Left ventricle myocardium inferior (tissue), 1 donor: Measurements from ENCODE around the gene RAP1GAP2. TPM values are rescaled to one million over a fixed set of nuclear protein-coding genes. Genes with fewer than 3 reads are reported as not detected.

Experiments used
- DNase-seq: peaks from one replicate; pipeline ENCODE4 v3.0.0-alpha.2; 2020
- H3K27ac ChIP-seq: fragments of 200-600 bp; replicated peaks from 2 replicates; pipeline ENCODE4 v1.8.0; 2021
- H3K27me3 ChIP-seq: fragments of 200-600 bp; 2 replicates; pipeline ENCODE4 v1.8.0; 2021; ENCODE audit warnings: low read depth
- H3K36me3 ChIP-seq: fragments of 200-600 bp; 2 replicates; pipeline ENCODE4 v1.8.0; 2021
- H3K4me1 ChIP-seq: fragments of 200-600 bp; 2 replicates; pipeline ENCODE4 v1.8.0; 2021
- H3K4me3 ChIP-seq: fragments of 200-600 bp; 2 replicates; pipeline ENCODE4 v1.8.0; 2021; ENCODE audit warnings: mild to moderate bottlenecking, moderate library complexity
- H3K9me3 ChIP-seq: fragments of 200-600 bp; replicated peaks from 2 replicates; pipeline ENCODE4 v1.8.0; 2021
- intact Hi-C: fragments of 100-400 bp; cut with micrococcal nuclease; formaldehyde crosslinking; loops from one replicate; pipeline ENCODE4 v1.11.0; 2022
- total RNA-seq: library from RNA; stranded (reverse); fragmentation: NEBNext Ultra II Directional; extraction: Animal tissue kit (Norgen Biotek cat#: 25700); gene quantifications from one replicate; pipeline ENCODE4 v1.2.1, GENCODE V29; 2021
- TF ChIP-seq, protein P1 (sequence below): fragments of 200-600 bp; IDR thresholded peaks from 2 replicates; pipeline ENCODE4 v1.8.0; 2021; ENCODE audit warnings: antibody characterized with exemption, mild to moderate bottlenecking, borderline replicate concordance
- donor health status: DM: no; HTN: yes; CAD: no; lungs with severe emphysema.

RAP1GAP2 gene
- total RNA-seq, 1 donor from 2014 or later: 63.8 TPM

DNA sequence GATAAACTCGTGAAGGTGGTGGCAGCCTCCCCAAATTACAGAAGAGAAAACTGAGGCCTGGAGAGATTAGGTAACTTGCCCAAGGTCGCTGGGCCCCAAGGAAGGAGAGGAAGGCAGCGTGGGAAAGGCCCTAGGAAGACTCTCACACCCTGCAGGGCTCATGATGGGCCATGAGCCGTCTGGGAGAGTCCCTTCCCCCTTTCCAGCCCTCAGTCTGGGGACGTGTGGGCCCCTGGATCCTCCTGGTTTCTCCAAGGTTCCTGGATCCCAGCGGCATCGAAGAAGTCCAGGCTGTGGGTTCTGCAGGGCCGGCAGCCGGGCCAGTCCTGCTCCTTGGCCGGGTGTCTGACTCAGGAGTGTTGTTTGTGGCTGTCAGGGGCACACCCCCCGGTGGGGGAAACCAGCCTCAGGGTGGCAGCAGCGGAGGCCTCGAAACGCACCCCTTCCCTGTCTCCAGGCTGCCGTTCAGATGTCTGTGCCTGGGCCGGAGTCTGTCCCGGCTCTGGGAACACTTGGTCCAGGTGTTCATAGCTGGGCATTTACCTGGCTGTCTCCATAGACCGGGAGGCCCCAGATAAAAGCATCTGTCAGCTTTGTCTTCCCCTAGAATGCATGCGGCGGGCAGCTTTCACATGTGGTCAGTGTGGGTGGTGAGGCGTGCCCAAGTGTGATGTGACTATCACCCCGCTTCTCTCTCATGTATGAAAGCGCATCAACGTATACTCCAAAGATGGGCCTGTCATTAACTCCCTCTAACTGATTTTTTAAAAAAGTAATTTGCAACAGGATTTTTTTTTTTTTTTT is 3.7 kb upstream of the RAP1GAP2 start:
- no peaks in the 10 kb centered on the region for H3K4me1 ChIP-seq
- no peak overlapping the region for H3K4me3 ChIP-seq
- H3K9me3 ChIP-seq: no peaks in the 10 kb centered on the region
- H3K27me3 ChIP-seq: peaks cover 62% of the 10 kb centered on the region
- TF ChIP-seq, protein P1, sequence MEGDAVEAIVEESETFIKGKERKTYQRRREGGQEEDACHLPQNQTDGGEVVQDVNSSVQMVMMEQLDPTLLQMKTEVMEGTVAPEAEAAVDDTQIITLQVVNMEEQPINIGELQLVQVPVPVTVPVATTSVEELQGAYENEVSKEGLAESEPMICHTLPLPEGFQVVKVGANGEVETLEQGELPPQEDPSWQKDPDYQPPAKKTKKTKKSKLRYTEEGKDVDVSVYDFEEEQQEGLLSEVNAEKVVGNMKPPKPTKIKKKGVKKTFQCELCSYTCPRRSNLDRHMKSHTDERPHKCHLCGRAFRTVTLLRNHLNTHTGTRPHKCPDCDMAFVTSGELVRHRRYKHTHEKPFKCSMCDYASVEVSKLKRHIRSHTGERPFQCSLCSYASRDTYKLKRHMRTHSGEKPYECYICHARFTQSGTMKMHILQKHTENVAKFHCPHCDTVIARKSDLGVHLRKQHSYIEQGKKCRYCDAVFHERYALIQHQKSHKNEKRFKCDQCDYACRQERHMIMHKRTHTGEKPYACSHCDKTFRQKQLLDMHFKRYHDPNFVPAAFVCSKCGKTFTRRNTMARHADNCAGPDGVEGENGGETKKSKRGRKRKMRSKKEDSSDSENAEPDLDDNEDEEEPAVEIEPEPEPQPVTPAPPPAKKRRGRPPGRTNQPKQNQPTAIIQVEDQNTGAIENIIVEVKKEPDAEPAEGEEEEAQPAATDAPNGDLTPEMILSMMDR: no peak
- H3K27ac ChIP-seq: no peak overlapping the region
- no peaks in the 10 kb centered on the region for H3K36me3 ChIP-seq
- no peak for DNase-seq
- intact Hi-C loops: no loop called here

DNA sequence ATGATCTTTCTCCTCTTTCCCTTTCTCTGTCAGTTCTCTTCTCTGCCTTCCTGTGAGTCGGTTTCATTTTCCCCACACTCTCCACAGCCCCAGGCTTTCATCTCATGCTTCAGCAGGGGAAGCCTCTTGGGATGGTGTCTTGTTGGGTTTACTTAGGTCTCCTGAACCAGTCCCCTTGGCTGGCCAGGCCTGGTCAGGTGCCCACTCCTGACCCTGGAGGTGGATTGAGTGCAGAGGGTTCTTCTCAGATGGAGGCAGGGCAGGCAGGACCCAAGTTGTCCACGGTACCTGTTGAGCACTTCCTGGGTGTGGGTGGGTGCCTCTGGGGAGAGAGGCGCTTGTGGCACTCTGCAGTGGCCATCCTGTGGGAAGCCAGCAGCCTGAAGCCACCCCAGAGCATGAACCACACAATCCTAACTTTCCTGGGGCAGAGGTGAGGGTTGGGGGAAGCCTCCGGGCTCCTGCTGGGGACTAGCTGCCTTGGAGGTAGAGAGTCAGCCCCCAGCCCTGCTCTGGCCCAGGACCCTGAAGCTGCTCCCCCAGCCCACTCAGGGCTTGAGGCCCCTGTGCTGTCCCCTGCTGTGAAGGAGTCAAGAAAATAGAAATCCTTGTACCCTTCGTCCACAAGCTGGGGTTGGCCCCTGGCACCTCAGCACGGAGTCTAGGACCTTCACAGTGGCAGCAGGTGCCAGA is 2.0 kb upstream of the RAP1GAP2 start:
- Histone ChIP-seq H3K27ac (no peak overlapping the region), H3K4me1 (peaks cover 3% of the 10 kb centered on the region), H3K27me3 (peaks cover 71% of the 10 kb centered on the region), H3K36me3 (no peaks in the 10 kb centered on the region), H3K9me3 (no peaks in the 10 kb centered on the region), H3K4me3 (no peak overlapping the region)
- DNase-seq: no peak
- intact Hi-C loops: no loop called here
- TF ChIP-seq, protein P1: no peak

DNA sequence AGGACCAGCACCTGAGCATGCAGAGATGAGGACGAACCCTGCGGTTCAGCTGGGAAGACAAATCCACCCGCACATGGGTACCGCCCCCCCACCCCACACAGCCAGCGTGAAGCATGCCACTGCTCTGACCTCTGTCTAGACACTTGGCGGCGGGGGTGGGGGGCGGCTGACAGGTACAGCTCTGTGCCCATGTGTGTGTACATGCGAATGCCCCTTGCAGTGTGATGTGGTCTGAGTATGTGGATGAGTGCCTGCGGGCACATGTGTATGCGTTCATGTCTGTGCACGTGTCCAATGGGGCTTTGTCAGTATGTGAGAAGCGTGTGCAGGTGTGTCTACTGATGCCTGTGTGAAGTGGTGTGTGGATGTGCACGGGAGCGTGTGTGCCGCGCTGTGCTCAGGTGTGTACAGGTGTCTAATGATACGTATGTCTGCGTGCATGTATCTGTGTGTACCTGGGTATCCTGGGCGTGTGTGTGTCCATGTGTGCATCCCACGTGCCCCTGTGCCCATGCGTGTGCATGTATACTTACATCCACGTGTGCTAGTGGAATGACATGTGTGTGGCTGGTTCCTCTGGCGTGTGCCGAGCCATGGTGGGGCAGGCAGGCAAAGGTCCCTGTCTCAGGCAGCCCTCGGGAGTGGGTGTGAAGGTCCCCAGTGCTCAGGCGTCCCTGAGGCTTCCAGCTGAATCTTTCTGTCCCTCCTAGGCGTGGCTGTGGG is 636 bp upstream of the RAP1GAP2 start:
- no peak overlapping the region for H3K27ac ChIP-seq
- peaks cover 72% of the 10 kb centered on the region for H3K27me3 ChIP-seq
- peak overlapping the region; percentile 21 for H3K4me3 ChIP-seq

DNA sequence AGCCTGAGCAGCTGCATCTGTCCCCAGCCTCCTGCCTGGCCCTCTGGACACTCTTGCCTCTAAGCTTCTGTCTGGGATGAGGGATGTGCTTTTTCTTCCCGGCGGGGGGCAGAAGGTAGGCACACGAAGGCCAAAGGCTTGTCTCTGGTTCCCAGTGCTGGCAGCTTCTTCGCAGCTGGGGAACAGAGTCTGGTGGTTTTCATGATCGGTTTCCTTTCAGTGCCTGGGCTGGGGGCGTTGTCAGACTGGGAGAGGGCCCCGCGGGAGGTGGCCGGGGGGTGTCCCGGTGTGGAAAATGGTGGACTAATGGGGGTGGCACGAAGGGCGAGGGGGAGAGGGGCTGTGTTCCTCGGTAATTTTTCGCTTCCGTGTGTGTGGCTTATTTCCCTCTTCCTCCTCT is 988 bp downstream of the RAP1GAP2 start:
- DNase-seq: no peak
- intact Hi-C loops: no loop called here
- no peak overlapping the region for H3K27ac ChIP-seq

More for the DNA sequence above, 636 bp upstream of the RAP1GAP2 start:
- Histone ChIP-seq H3K36me3 (no peaks in the 10 kb centered on the region), H3K9me3 (no peaks in the 10 kb centered on the region), H3K4me1 (peaks cover 12% of the 10 kb centered on the region)
- intact Hi-C loops: no loop called here
- DNase-seq: no peak
- TF ChIP-seq, protein P1: no peak

DNA sequence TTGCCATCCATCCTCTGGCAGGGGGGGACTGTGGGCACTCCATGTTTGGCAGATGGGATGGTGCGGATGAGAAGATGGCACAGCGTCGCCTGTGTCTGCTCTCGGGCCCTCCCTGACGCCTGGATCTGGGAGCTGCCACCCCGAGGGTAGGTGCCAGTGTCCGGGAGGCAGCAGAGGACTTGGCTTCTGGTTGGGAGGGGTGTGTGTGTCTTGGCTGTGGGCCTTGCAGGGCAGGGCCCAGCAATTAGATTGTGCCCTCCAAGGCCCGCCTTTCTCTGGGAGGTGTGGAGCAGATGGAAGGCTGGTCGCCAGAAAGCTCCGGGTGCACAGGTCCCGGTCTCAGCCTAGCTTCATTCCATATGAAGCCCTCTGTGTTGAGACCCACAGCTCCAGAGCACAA is 1.4 kb downstream of the RAP1GAP2 start:
- TF ChIP-seq, protein P1: no peak
- Histone ChIP-seq H3K4me1 (peaks cover 12% of the 10 kb centered on the region), H3K4me3 (no peak overlapping the region), H3K36me3 (no peaks in the 10 kb centered on the region), H3K27ac (no peak overlapping the region), H3K27me3 (peaks cover 54% of the 10 kb centered on the region), H3K9me3 (no peaks in the 10 kb centered on the region)
- intact Hi-C loops: no loop called here
- DNase-seq: no peak

More for the DNA sequence above, 988 bp downstream of the RAP1GAP2 start:
- Histone ChIP-seq H3K27me3 (peaks cover 59% of the 10 kb centered on the region), H3K9me3 (no peaks in the 10 kb centered on the region), H3K4me1 (peaks cover 12% of the 10 kb centered on the region), H3K36me3 (no peaks in the 10 kb centered on the region), H3K4me3 (peak overlapping the region; percentile 35)
- TF ChIP-seq, protein P1: no peak
